Natural killer cell (primary cell): ENCODE data around the gene ADAMTS3. TPM values are rescaled to one million over a fixed set of nuclear protein-coding genes. Genes with fewer than 3 reads are reported as not detected.

Experiments
- ATAC-seq, 3 donors: fragments of 150-1000 bp in 2 of 3; fragments of 200-7000 bp in 1 of 3; cut with Tn5 transposase; 1 replicate in 1 of 3; 2 replicates in 2 of 3; pipeline ENCODE4 v1.10.0; 2021; ENCODE audit warnings: mild to moderate bottlenecking in 2 of 3, moderate library complexity in 2 of 3
- DNase-seq, 2 donors: peaks; one replicate each; pipeline versions ENCODE4 v3.0.0 to v3.0.0-alpha.2; 2013 to 2021; ENCODE audit warnings: mixed read lengths in 1 of 2
- H3K27ac ChIP-seq: one replicate; pipeline ENCODE4 v1.5.1; 2013; ENCODE audit warnings: mild to moderate bottlenecking, low read length
- H3K27me3 ChIP-seq: one replicate; pipeline ENCODE4 v1.6.1; 2013; ENCODE audit warnings: low read length; ENCODE audit not compliant: control insufficient read depth, insufficient read depth
- H3K36me3 ChIP-seq: one replicate; pipeline ENCODE4 v1.6.1; 2013; ENCODE audit warnings: low read length; ENCODE audit not compliant: control insufficient read depth, insufficient read depth
- H3K4me1 ChIP-seq: one replicate; pipeline ENCODE4 v1.6.1; 2013; ENCODE audit warnings: low read length; ENCODE audit not compliant: control insufficient read depth, insufficient read depth
- H3K4me3 ChIP-seq: one replicate; pipeline ENCODE4 v1.5.1; 2013; ENCODE audit warnings: low read length
- H3K9me3 ChIP-seq: one replicate; pipeline ENCODE4 v1.6.1; 2013; ENCODE audit warnings: low read length; ENCODE audit not compliant: control insufficient read depth, insufficient read depth
- H3K27ac Mint-ChIP-seq, 2 donors: one replicate each; pipeline ENCODE4 v1.8.0; 2022; ENCODE audit warnings: mild to moderate bottlenecking in 2 of 2, mixed read lengths in 2 of 2, moderate library complexity in 1 of 2
- H3K27me3 Mint-ChIP-seq, 2 donors: one replicate each; pipeline ENCODE4 v1.8.0; 2022; ENCODE audit warnings: low read depth in 2 of 2, mixed read lengths in 2 of 2
- H3K36me3 Mint-ChIP-seq: one replicate; pipeline ENCODE4 v1.8.0; 2022; ENCODE audit warnings: mixed read lengths
- H3K4me1 Mint-ChIP-seq, 2 donors: one replicate each; pipeline ENCODE4 v1.8.0; 2022; ENCODE audit warnings: mixed read lengths in 2 of 2
- H3K4me3 Mint-ChIP-seq: one replicate; pipeline ENCODE4 v1.8.0; 2022; ENCODE audit warnings: mild to moderate bottlenecking, moderate library complexity, mixed read lengths
- H3K9me3 Mint-ChIP-seq, 2 donors: one replicate each; pipeline ENCODE4 v1.8.0; 2022; ENCODE audit warnings: mixed read lengths in 2 of 2
- WGBS: methylation state at CpG from one replicate; pipeline ENCODE4 v1.1.7; 2013; ENCODE audit warnings: missing lambda C conversion rate; ENCODE audit not compliant: insufficient coverage; 5-methylcytosine and 5-hydroxymethylcytosine counted together
- intact Hi-C: fragments of 100-400 bp; cut with micrococcal nuclease; formaldehyde crosslinking; loops from one replicate; pipeline ENCODE4 v1.14.2; 2022
- total RNA-seq, 4 donors: library from RNA; stranded (reverse); fragments of 120-200 nt in 1 of 4; gene quantifications; one replicate each; pipeline versions ENCODE4 v1.2.3 to v1.2.4, GENCODE V29; 2013 to 2022
- TF ChIP-seq, protein P1 (sequence below): fragments of 200-600 bp; IDR thresholded peaks from one replicate; pipeline ENCODE4 v1.8.0; 2022; ENCODE audit warnings: antibody characterized with exemption

Gene ADAMTS3
- total RNA-seq, 3 donors from 2014 or later (not counting 1 experiment from before 2014, with no cell fraction given): 0.30 TPM; not detected in 2

DNA sequence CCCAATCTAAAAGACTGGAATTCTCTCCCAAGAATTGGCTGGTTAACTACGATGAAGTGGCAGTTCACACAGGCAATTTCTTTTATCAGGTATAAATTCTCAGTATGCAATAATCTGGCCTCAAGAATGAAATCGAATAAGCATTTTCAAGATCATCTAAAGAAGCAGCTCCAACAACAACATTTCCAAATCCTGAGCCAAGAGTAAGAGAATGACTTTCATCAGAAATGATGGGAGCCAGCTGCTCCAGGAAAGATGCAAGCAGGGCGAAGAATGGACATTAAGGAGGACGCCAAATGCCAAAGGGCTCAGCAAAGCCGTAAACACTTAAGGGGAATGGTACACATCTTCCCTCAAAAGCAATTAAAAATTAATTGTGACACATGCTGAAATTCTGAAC is 12.0 kb downstream of the ADAMTS3 start:
- intact Hi-C loops: no loop called here
- Mint-ChIP-seq H3K4me3 (no peak overlapping the region), H3K36me3 (no peaks in the 10 kb centered on the region), H3K27ac (no peak overlapping the region), H3K4me1 (no peaks in the 10 kb centered on the region), H3K27me3 (no peaks in the 10 kb centered on the region), H3K9me3 (peaks cover 7 to 15% of the 10 kb centered on the region in 2 donors)
- Histone ChIP-seq H3K4me3 (no peak overlapping the region), H3K4me1 (no peaks in the 10 kb centered on the region), H3K9me3 (no peaks in the 10 kb centered on the region), H3K27ac (no peak overlapping the region), H3K36me3 (no peaks in the 10 kb centered on the region), H3K27me3 (no peaks in the 10 kb centered on the region)
- WGBS: 88% methylated on average over 5 of the region's 5 CpGs
- ATAC-seq (no peak), DNase-seq (no peak)
- TF ChIP-seq, protein P1, sequence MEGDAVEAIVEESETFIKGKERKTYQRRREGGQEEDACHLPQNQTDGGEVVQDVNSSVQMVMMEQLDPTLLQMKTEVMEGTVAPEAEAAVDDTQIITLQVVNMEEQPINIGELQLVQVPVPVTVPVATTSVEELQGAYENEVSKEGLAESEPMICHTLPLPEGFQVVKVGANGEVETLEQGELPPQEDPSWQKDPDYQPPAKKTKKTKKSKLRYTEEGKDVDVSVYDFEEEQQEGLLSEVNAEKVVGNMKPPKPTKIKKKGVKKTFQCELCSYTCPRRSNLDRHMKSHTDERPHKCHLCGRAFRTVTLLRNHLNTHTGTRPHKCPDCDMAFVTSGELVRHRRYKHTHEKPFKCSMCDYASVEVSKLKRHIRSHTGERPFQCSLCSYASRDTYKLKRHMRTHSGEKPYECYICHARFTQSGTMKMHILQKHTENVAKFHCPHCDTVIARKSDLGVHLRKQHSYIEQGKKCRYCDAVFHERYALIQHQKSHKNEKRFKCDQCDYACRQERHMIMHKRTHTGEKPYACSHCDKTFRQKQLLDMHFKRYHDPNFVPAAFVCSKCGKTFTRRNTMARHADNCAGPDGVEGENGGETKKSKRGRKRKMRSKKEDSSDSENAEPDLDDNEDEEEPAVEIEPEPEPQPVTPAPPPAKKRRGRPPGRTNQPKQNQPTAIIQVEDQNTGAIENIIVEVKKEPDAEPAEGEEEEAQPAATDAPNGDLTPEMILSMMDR: no peak

DNA sequence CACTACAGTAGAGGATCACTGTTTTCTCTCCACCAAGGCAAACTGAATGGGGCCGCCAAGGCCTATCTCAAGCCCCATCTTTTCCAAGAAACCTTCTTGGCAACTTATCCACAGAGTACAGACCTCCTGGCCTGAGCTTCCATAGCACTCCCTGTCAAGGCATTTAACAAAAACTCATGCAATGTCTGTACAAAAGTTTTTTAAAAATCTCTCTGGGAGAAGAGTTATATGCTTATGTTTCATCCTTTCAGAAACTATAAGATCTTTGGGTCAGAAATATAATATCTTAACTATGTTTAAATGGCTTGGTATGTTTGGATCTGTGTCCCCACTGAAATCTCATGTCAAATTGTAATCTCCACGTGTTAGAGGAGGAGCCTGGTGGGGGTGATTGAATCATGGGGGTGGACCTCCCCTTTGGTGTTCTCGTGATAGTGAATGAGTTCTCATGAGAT is 13.6 kb downstream of the ADAMTS3 start:
- H3K27ac ChIP-seq: no peak overlapping the region
- TF ChIP-seq, protein P1: no peak
- 67% methylated on average over 3 of the region's 3 CpGs for WGBS
- no peaks in the 10 kb centered on the region for H3K4me1 ChIP-seq
- intact Hi-C loops: no loop called here
- H3K4me3 ChIP-seq: no peak overlapping the region
- H3K27me3 Mint-ChIP-seq: no peaks in the 10 kb centered on the region
- no peaks in the 10 kb centered on the region for H3K9me3 ChIP-seq
- no peak for ATAC-seq
- no peaks in the 10 kb centered on the region for H3K36me3 Mint-ChIP-seq
- H3K9me3 Mint-ChIP-seq: peaks cover 7 to 15% of the 10 kb centered on the region in 2 donors
- no peak for DNase-seq
- no peaks in the 10 kb centered on the region for H3K4me1 Mint-ChIP-seq
- no peak overlapping the region for H3K27ac Mint-ChIP-seq
- no peaks in the 10 kb centered on the region for H3K27me3 ChIP-seq
- H3K36me3 ChIP-seq: no peaks in the 10 kb centered on the region
- no peak overlapping the region for H3K4me3 Mint-ChIP-seq

DNA sequence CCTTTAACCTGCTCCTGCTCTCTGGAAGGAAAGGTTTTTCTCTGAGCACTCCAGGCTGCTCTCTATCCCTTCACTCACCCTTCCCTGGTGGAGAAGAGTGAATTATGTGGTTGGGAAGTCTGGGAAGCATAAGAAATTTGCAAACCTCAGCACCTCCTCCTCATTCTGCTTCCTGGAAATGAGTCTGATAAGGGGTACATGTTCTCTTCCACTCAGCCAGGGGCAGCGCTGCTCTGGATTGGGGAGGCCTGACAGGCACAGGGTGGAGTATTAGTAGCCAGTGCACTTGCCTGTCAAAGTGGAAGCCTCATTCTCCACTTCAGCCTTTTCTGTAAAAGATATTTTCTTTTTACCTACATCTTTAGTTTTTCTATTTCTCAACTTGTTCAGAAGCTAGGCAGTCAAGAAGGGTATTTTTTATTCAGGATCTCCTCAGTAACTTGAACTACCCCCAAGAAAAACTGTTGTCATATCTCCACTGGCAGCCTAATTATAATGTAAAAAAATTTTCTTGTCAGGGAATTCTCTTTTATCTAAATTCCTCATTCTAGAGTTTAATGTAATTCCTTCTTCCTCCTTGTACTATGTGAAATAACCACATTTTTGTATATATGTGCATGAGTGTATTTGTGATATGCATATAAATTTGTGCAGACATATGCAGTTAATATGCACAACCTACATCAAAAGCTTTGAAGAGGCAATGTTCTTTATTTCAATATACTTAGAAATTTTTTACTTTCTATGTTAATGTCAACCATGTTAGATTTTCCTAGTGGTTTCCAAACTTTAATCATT is 15.3 kb downstream of the ADAMTS3 start:
- H3K36me3 Mint-ChIP-seq: no peaks in the 10 kb centered on the region
- H3K36me3 ChIP-seq: no peaks in the 10 kb centered on the region
- no peaks in the 10 kb centered on the region for H3K4me1 Mint-ChIP-seq
- WGBS: 100% methylated on average over 1 of the region's 1 CpG
- intact Hi-C loops: no loop called here
- H3K4me3 ChIP-seq: no peak overlapping the region
- no peak overlapping the region for H3K27ac Mint-ChIP-seq
- no peaks in the 10 kb centered on the region for H3K4me1 ChIP-seq
- TF ChIP-seq, protein P1: no peak
- ATAC-seq: no peak
- DNase-seq: no peak
- H3K4me3 Mint-ChIP-seq: no peak overlapping the region
- no peak overlapping the region for H3K27ac ChIP-seq
- peaks cover 8 to 15% of the 10 kb centered on the region in 2 donors for H3K9me3 Mint-ChIP-seq
- H3K9me3 ChIP-seq: no peaks in the 10 kb centered on the region
- no peaks in the 10 kb centered on the region for H3K27me3 ChIP-seq
- H3K27me3 Mint-ChIP-seq: no peaks in the 10 kb centered on the region
